Pancreas (tissue), 10 donors: Measurements from ENCODE around the gene ZNF350. TPM values are rescaled to one million over a fixed set of nuclear protein-coding genes. Genes with fewer than 3 reads are reported as not detected.
"Not testable (repeated sequence)": the region's sequence is repeated elsewhere in the genome, so short reads cannot be mapped to it uniquely, and the experiment has no call there.

ENCODE experiments used
- ATAC-seq, 4 donors: fragments of 200-7000 bp; cut with Tn5 transposase; one replicate each; pipeline versions ENCODE4 v1.8.0 to v1.9.1; 2020; ENCODE audit warnings: mild to moderate bottlenecking in 4 of 4, moderate library complexity in 4 of 4
- DNase-seq, 6 donors: peaks; one replicate each; pipeline ENCODE4 v3.0.0-alpha.2; 2020
- FAIRE-seq: peaks from 2 replicates; lab custom pipeline; 2012; peaks lifted over from hg19 to GRCh38; lab: Jason Lieb, UNC
- H3K27ac ChIP-seq, 4 donors: fragments of 200-600 bp; sonication (generic); 1 replicate in 3 of 4; 2 replicates in 1 of 4; pipeline versions ENCODE4 v1.5.0 to v1.8.0; 2020
- H3K27me3 ChIP-seq, 4 donors: fragments of 200-600 bp; one replicate each; pipeline ENCODE4 v1.8.0; 2021
- H3K36me3 ChIP-seq, 3 donors: fragments of 200-600 bp; sonication (generic) in 1 of 3; one replicate each; pipeline versions ENCODE4 v1.5.0 to v1.8.0; 2020 to 2021
- H3K4me1 ChIP-seq, 3 donors: fragments of 200-600 bp; one replicate each; pipeline ENCODE4 v1.8.0; 2021
- H3K4me3 ChIP-seq, 4 donors: fragments of 200-600 bp; sonication (generic) in 2 of 4; one replicate each; pipeline versions ENCODE4 v1.5.0 to v1.8.0; 2020 to 2021
- H3K9me3 ChIP-seq, 4 donors: fragments of 200-600 bp; one replicate each; pipeline ENCODE4 v1.8.0; 2021
- CTCF ChIP-seq, 4 donors: fragments of 200-600 bp; sonication (generic) in 3 of 4; IDR thresholded peaks; one replicate each; pipeline versions ENCODE4 v1.5.0 to v1.8.0; 2021; ENCODE audit warnings: antibody characterized with exemption in 4 of 4
- WGBS, 2 donors: extraction: QIAGEN DNeasy Blood & Tissue Kit; methylation state at CpG; one replicate each; pipeline ENCODE4 v1.1.7; 2013; 5-methylcytosine and 5-hydroxymethylcytosine counted together
- intact Hi-C, 3 donors: fragments of 100-400 bp; cut with DNase I; formaldehyde crosslinking; loops; one replicate each; pipeline versions ENCODE4 v1.11.1 to v1.14.2; 2022
- polyA plus RNA-seq, 2 donors: library from polyadenylated mRNA; stranded (reverse); fragments of 200-250 nt; gene quantifications; one replicate each; pipeline ENCODE4 v1.2.3, GENCODE V29; 2013
- total RNA-seq, 6 donors: library from RNA; stranded (reverse); fragmentation: NEBNext Ultra II Directional in 4 of 6; extraction: Animal tissue kit (Norgen Biotek cat#: 25700) in 4 of 6; gene quantifications; one replicate each; pipeline versions ENCODE4 v1.2.1 to v1.2.4, GENCODE V29; 2021 to 2023
- donor health status: healthy with polysubstance abuse.
- donor health status: DM: no; HTN: no; CAD: no; lungs with moderate emphysema.
- donor health status: DM: no; HTN: no; CAD: no.
- donor health status: control.
- donor health status: control.
- donor health status: Bipolar disorder and iron deficiency.
- donor health status: DM: yes; HTN: yes; CAD: no.
- donor health status: DM: no; HTN: no; CAD: no.
- donor health status: DM: no; HTN: no; CAD: no.
- donor health status: DM: yes; HTN: yes; CAD: no.

ZNF350 gene
- total and polyA plus RNA-seq, 8 donors, result 3.7 to 8.1 (median 4.7) TPM

GRCh38 chr19:51994048-51994644, 7.5 kb upstream of the ZNF350 start:
- no peaks in the 10 kb centered on the region for H3K27me3 ChIP-seq
- intact Hi-C loops, result no loop called here
- peaks cover 2 to 19% (median 8%) of the 10 kb centered on the region in 4 donors for H3K9me3 ChIP-seq
- WGBS, 2 donors, result 95% methylated on average over 2 of the region's 2 CpGs
- no peak overlapping the region for H3K4me3 ChIP-seq
- peaks cover 5 to 60% (median 17%) of the 10 kb centered on the region in 3 donors for H3K36me3 ChIP-seq
- no peak for DNase-seq
- FAIRE-seq, result no peak
- H3K27ac ChIP-seq, result no peak overlapping the region
- no peak for TF ChIP-seq CTCF (IDR thresholded peaks at IDR 0.05)
- no peaks in the 10 kb centered on the region for H3K4me1 ChIP-seq
- ATAC-seq, result no peak

- Histone ChIP-seq H3K36me3 (peaks cover 5 to 52% (median 17%) of the 10 kb centered on the region in 3 donors), H3K27ac (no peak overlapping the region), H3K4me1 (no peaks in the 10 kb centered on the region), H3K4me3 (no peak overlapping the region), H3K27me3 (no peaks in the 10 kb centered on the region), H3K9me3 (peaks cover 2 to 15% (median 7%) of the 10 kb centered on the region in 4 donors)
- intact Hi-C loops, result no loop called here
- ATAC-seq (no peak), DNase-seq (no peak), FAIRE-seq (no peak)
- 97 to 98% methylated on average over 10 of the region's 10 CpGs for WGBS, 2 donors
- no peak for TF ChIP-seq CTCF (IDR thresholded peaks at IDR 0.05)
Observed at GRCh38 chr19:51993422-51993821, 6.8 kb upstream of the ZNF350 start.

GRCh38 chr19:51983361-51983760, 3.3 kb downstream of the ZNF350 start:
- peaks cover 0 to 3% (median 0%) of the 10 kb centered on the region in 3 donors for H3K36me3 ChIP-seq

GRCh38 chr19:51980926-51981325, 5.7 kb downstream of the ZNF350 start:
- H3K27ac ChIP-seq, FAIRE-seq, H3K27me3 ChIP-seq, ATAC-seq, H3K4me3 ChIP-seq, H3K36me3 ChIP-seq, H3K4me1 ChIP-seq, H3K9me3 ChIP-seq, DNase-seq, intact Hi-C loops: not testable (repeated sequence)
- WGBS, 2 donors, result 89 to 96% methylated on average over 6 of the region's 6 CpGs

More at GRCh38 chr19:51983361-51983760, 3.3 kb downstream of the ZNF350 start:
- DNase-seq, result no peak
- intact Hi-C loops, result no loop called here
- H3K4me3 ChIP-seq, result no peak overlapping the region
- no peak for ATAC-seq
- 91 to 97% methylated on average over 4 of the region's 4 CpGs for WGBS, 2 donors
- no peak for TF ChIP-seq CTCF (IDR thresholded peaks at IDR 0.05)
- H3K27ac ChIP-seq, result no peak overlapping the region
- no peaks in the 10 kb centered on the region for H3K27me3 ChIP-seq
- peaks cover 5 to 9% (median 8%) of the 10 kb centered on the region in 3 donors for H3K4me1 ChIP-seq
- no peak for FAIRE-seq
- peaks cover 0 to 5% (median 0%) of the 10 kb centered on the region in 4 donors for H3K9me3 ChIP-seq

GRCh38 chr19:51980116-51980736, 6.4 kb downstream of the ZNF350 start:
- peaks cover under 1 to 3% (median 2%) of the 10 kb centered on the region in 3 donors for H3K4me1 ChIP-seq
- no peak for TF ChIP-seq CTCF (IDR thresholded peaks at IDR 0.05)
- DNase-seq, result no peak
- H3K27me3 ChIP-seq, result no peaks in the 10 kb centered on the region
- ATAC-seq, result no peak
- H3K9me3 ChIP-seq, result peaks cover 0 to 5% (median 0%) of the 10 kb centered on the region in 4 donors
- WGBS, 2 donors, result 96 to 97% methylated on average over 6 of the region's 6 CpGs
- intact Hi-C loops, result no loop called here
- FAIRE-seq, result no peak
- H3K4me3 ChIP-seq, result no peak overlapping the region
- H3K36me3 ChIP-seq, result peaks cover 0 to 3% (median 0%) of the 10 kb centered on the region in 3 donors
- no peak overlapping the region for H3K27ac ChIP-seq
